NCI-H69 (cell line): ENCODE results near the gene KLHL8.
"Not testable (repeated sequence)": the region's sequence is repeated elsewhere in the genome, so short reads cannot be mapped to it uniquely, and the experiment has no call there.

Experiments used
- DNase-seq: peaks from one replicate; lab custom pipeline; 2025; lab: John Stamatoyannopoulos, UW

KLHL8 gene

GRCh38 chr4:87228262-87228860, 7.9 kb upstream of the KLHL8 start:
- peak; percentile 74 for DNase-seq

GRCh38 chr4:87227751-87228151, 7.3 kb upstream of the KLHL8 start:
- DNase-seq, result peak; percentile 35

GRCh38 chr4:87225936-87226335, 5.5 kb upstream of the KLHL8 start:
- no peak for DNase-seq

GRCh38 chr4:87224141-87224923, 3.9 kb upstream of the KLHL8 start:
- no peak for DNase-seq

- DNase-seq, result peak; percentile 65
Measured at GRCh38 chr4:87219632-87220093, 755 bp downstream of the KLHL8 start.

- not testable (repeated sequence) for DNase-seq
Measured at GRCh38 chr4:87217235-87217763, 3.1 kb downstream of the KLHL8 start.

- DNase-seq, result no peak
Measured at GRCh38 chr4:87216469-87216868, 3.9 kb downstream of the KLHL8 start.

- peak; percentile 32 for DNase-seq
Measured at GRCh38 chr4:87213421-87214075, 6.9 kb downstream of the KLHL8 start.

- no peak for DNase-seq
Measured at GRCh38 chr4:87211249-87211952, 9.0 kb downstream of the KLHL8 start.

GRCh38 chr4:87209696-87210095, 10.7 kb downstream of the KLHL8 start:
- DNase-seq, result no peak

GRCh38 chr4:87209182-87209581, 11.2 kb downstream of the KLHL8 start:
- no peak for DNase-seq

GRCh38 chr4:87204559-87204958, 15.9 kb downstream of the KLHL8 start:
- no peak for DNase-seq

GRCh38 chr4:87196927-87197326, 23.5 kb downstream of the KLHL8 start:
- DNase-seq, result no peak

GRCh38 chr4:87196146-87196545, 24.3 kb downstream of the KLHL8 start:
- DNase-seq, result no peak

- peak; percentile 4 for DNase-seq
Measured at GRCh38 chr4:87193958-87194675, 26.3 kb downstream of the KLHL8 start.

- DNase-seq, result no peak
Measured at GRCh38 chr4:87192145-87192919, 28.1 kb downstream of the KLHL8 start.

- peak; percentile 9 for DNase-seq
Measured at GRCh38 chr4:87188932-87189331, 31.5 kb downstream of the KLHL8 start.

- DNase-seq, result peak; percentile 53
Measured at GRCh38 chr4:87188048-87188447, 32.4 kb downstream of the KLHL8 start.

- DNase-seq, result peak; percentile 8
Measured at GRCh38 chr4:87185146-87185870, 35.1 kb downstream of the KLHL8 start.

- no peak for DNase-seq
Measured at GRCh38 chr4:87180767-87181166, 39.7 kb downstream of the KLHL8 start.
